Measurements from ENCODE around the gene EPHB2.

GRCh38 chr1:22810378-22810777 lies 99.7 kb downstream of the EPHB2 start:
- TF ChIP-seq, protein P1, sequence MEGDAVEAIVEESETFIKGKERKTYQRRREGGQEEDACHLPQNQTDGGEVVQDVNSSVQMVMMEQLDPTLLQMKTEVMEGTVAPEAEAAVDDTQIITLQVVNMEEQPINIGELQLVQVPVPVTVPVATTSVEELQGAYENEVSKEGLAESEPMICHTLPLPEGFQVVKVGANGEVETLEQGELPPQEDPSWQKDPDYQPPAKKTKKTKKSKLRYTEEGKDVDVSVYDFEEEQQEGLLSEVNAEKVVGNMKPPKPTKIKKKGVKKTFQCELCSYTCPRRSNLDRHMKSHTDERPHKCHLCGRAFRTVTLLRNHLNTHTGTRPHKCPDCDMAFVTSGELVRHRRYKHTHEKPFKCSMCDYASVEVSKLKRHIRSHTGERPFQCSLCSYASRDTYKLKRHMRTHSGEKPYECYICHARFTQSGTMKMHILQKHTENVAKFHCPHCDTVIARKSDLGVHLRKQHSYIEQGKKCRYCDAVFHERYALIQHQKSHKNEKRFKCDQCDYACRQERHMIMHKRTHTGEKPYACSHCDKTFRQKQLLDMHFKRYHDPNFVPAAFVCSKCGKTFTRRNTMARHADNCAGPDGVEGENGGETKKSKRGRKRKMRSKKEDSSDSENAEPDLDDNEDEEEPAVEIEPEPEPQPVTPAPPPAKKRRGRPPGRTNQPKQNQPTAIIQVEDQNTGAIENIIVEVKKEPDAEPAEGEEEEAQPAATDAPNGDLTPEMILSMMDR (IDR thresholded peaks at IDR 0.05; ENCODE audit: control extremely low read depth in 1 of 3, insufficient read depth in 1 of 3, low read depth in 1 of 3, low read length in 3 of 3) = no peak
- TF ChIP-seq RAD21 (IDR thresholded peaks at IDR 0.05 in 1 of 2, conservative IDR thresholded peaks at IDR 0.05 in 1 of 2; ENCODE audit: low read depth in 2 of 2, low read length in 2 of 2) = no peak
